Fibroblast of pulmonary artery (primary cell): Measurements from ENCODE around the gene DNMT3A.

Experiments
- DNase-seq: peaks from one replicate; pipeline ENCODE4 v3.0.0-alpha.2; 2010; ENCODE audit warnings: low read depth
- H3K4me3 ChIP-seq: replicated peaks from 2 replicates; pipeline ENCODE4 v1.5.1; 2011; ENCODE audit warnings: low read depth, mild to moderate bottlenecking, control low read depth, low read length, moderate library complexity
- CTCF ChIP-seq: IDR thresholded peaks from 2 replicates; pipeline ENCODE4 v1.5.1; 2011; ENCODE audit warnings: mild to moderate bottlenecking, control low read depth, low read length, inconsistent platforms; ENCODE audit errors: missing control alignments

Gene DNMT3A

GRCh38 chr2:25347205-25347815 lies 5.6 kb upstream of the DNMT3A start:
- DNase-seq = no peak
- no peak for TF ChIP-seq CTCF
- H3K4me3 ChIP-seq = no peak overlapping the region

GRCh38 chr2:25343187-25343825 lies 1.6 kb upstream of the DNMT3A start:
- no peak overlapping the region for H3K4me3 ChIP-seq
- DNase-seq = no peak
- TF ChIP-seq CTCF = no peak

GRCh38 chr2:25342372-25343186 lies 854 bp upstream of the DNMT3A start:
- H3K4me3 ChIP-seq = peak overlapping the region; percentile 50
- peak; percentile 62 for TF ChIP-seq CTCF
- DNase-seq = peak; percentile 84

- DNase-seq = no peak
- TF ChIP-seq CTCF = no peak
- H3K4me3 ChIP-seq = peak overlapping the region; percentile 58
These were observed 556 bp downstream of the DNMT3A start for GRCh38 chr2:25341011-25341727.

- no peak for TF ChIP-seq CTCF
- DNase-seq = no peak
- H3K4me3 ChIP-seq = peak overlapping the region; percentile 58
These were observed 1.4 kb downstream of the DNMT3A start for GRCh38 chr2:25340181-25340921.

GRCh38 chr2:25339791-25340180 lies 1.9 kb downstream of the DNMT3A start:
- no peak for TF ChIP-seq CTCF
- no peak for DNase-seq
- H3K4me3 ChIP-seq = no peak overlapping the region
